HG02943 (cell line): ENCODE results near the gene HMGN3.

Experiments
- ATAC-seq: cut with Tn5 transposase; IDR thresholded peaks from one replicate; pipeline ENCODE4 v1.9.1; 2021; ENCODE audit warnings: mild to moderate bottlenecking, low read depth, moderate library complexity; ENCODE audit not compliant: unreplicated experiment

The HMGN3 gene

DNA sequence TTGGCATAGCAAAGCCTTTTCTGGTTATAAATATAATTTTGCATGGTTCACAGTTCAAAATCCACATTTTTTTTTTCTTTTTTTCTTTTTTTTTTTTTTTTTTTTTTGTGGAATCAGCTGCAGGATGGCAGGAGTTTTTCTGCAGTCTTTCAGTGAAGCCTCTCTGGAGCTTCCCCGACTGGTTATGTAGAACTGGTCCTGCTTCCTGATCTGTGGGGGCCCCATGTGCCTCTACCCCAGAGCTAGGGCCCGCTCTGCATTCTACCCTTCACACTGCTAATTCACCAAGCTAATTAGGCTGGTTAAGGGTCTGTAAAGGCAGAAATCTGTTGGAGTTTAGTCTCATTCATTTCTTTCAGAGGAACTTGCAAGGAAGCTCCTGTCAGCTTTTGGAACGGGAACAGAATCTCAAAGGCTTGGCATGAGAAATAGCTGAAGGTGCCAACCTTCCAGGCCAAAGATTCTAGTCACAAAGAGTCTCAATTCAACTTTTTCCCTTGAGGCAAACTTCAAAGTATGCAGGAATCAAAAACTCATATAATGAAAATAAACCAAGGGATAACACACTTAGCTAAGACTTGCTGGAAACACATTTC, 45.5 kb downstream of the HMGN3 start:
- no peak for ATAC-seq

DNA sequence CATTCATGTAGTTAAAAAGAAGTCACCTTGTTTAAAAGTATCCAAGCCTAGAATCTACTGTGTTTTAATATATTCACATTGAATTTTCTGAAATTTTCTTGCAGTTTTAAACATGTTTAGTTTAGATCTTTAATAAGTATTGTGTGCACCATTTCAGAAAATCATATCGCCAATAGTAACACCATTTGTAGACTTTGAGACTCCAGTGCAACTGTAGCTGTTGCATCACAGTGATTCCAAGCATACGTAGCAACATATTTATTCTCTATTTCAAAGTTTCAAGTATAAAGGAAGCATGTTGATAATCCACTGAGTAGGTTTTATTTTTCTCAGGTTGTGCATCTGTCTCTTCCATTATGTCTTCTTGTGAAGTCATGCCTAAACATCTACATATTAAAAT, 46.4 kb downstream of the HMGN3 start:
- ATAC-seq, result no peak

DNA sequence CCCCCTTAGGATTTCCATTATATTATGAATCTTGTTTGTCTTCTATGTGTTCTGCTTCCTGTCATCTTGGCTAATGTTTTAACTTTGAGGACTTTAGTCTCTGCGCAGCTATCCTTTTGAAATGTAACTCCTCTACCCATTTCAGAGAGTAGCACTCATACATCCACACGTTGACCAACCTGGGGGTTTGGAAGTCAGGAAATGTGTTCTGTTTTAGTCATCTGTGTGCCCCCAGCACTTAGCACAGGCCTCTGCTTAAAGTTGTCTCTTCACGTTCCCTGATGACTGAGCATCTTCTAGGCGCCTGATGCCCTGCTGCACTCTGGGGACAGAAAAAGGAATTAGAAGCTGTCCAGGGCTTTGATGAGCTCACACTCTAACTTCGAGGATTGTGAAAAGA, 47.9 kb downstream of the HMGN3 start:
- no peak for ATAC-seq

- ATAC-seq, result no peak
Measured at GRCh38 chr6:79184641-79185040, 49.8 kb downstream of the HMGN3 start.

DNA sequence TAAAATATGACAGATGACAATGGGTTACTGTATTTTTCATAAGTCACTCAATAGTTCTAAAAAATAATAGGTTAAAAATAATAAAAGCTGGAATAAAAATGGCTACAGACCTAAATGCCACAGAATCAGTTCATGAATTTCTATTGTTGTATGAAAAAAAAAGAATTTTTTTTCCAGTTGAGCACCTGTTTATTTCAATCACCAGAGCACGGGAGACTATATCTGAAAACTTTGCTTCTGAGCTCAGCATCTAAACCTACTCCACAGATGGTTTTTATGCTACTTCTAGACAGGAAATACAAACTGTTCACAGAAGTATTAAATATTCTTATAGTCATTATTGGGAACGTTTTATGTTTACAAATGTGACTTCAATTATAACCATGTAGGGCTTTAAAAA, 50.4 kb downstream of the HMGN3 start:
- no peak for ATAC-seq

GRCh38 chr6:79180052-79180451, 54.4 kb downstream of the HMGN3 start:
- no peak for ATAC-seq

DNA sequence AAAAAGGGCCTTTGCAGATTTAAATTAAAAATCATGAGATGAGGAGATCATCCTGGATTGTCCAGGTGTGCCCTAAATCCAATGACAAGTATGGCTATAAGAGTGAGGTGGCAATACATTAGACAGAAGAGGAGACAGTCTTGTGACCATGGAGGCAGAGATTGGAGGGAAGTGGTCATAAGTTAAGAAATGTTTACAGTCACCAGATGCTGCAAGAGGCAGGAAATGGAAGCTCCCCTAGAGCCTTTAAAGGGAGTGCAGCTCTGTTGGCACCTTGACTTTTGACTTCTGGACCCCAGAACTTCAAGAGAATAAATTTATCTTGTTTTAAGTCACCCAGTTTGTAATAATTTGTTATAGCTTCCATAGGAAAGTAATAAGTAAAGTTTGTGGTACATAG, 61.1 kb downstream of the HMGN3 start:
- ATAC-seq, result no peak

- no peak for ATAC-seq
Measured at GRCh38 chr6:79170959-79171358, 63.5 kb downstream of the HMGN3 start.

- no peak for ATAC-seq
Measured at GRCh38 chr6:79170431-79170830, 64.1 kb downstream of the HMGN3 start.

GRCh38 chr6:79168695-79168980, 65.8 kb downstream of the HMGN3 start:
- ATAC-seq, result no peak

- ATAC-seq, result no peak
Measured at GRCh38 chr6:79167931-79168694, 66.4 kb downstream of the HMGN3 start.

DNA sequence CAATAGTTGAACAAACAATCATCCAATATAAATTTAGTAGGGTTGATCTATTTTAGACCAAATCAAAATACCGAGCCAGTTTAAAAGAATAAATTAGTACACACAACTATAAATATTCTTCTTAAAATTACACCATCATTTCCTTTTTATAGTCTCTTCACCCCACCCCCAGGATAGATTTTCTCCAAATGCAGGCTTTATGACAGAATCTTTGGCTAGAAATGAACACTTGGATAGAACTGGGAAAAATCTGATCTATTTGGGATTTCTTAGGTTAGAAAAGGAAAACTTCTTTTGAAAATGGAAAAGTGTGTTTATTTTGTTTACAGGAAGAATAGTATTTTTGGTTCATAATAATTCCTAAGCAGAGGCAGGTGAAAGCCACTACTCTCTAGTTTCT, 74.6 kb downstream of the HMGN3 start:
- no peak for ATAC-seq

DNA sequence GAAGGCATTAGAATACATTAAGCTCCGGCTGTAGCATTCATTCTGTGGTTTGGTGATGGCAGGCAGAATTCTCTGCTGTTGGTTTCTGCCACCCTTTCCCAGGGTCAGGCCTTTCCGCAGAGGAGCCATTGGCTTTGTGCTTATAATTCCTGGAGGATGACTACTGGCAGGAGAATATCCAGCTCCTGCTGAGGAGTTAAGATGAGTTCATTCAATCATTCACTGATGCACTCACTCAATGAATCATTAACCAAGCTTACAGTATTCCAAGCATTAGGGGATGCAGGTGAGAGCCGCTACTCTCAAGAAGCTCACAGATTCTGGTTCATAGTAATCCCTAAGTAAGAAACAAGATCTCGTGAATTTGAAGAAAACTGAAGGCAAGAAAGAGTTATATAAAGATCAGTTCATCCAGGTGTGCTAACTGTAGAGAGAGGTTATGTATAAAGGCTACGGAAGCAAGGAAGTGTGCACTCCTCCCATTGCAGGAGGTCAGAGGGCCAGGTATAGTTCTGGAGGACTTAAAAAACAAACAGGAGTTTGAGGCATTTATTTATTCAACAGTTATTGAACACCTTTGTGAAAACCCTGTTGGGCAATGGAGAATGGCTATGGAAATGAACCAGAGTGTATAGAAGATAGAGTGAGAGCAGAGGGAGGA, 75.5 kb downstream of the HMGN3 start:
- no peak for ATAC-seq

- no peak for ATAC-seq
Measured at GRCh38 chr6:79157961-79158644, 76.4 kb downstream of the HMGN3 start.

DNA sequence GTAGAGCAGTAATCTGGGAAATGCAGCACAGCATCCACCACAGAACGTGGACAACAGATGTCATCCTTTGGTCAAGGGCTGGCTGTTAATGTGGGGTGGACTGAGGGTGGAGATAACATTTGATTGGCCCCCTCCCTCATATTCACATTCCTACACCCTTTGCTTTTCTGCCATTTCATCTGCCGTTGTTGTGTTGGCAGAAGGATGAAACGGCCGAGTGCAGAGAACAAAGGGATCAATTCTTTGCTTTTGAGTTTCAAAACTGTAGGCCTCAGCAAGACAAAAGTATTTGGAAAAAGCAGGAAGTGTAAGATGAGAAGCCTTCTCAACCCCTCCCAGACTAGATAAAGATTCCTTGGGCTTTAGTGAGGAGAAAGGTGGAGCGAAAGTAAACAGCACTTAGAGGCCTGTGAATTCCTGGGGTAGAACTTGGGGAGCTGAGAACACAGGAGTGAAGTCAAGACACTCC, 82.2 kb downstream of the HMGN3 start:
- ATAC-seq, result no peak
